ENCODE results near the gene MICAL3.

- no peak for TF ChIP-seq CTCF (IDR thresholded peaks at IDR 0.05)
- TF ChIP-seq ZFX (IDR thresholded peaks at IDR 0.05; ENCODE audit: borderline replicate concordance) = no peak
Measured at GRCh38 chr22:17950651-17951214, 73.6 kb downstream of the MICAL3 start.
